Measurements from ENCODE around the gene JAKMIP1. TPM values are rescaled to one million over a fixed set of nuclear protein-coding genes. Genes with fewer than 3 reads are reported as not detected.
"Not testable (repeated sequence)": the region's sequence is repeated elsewhere in the genome, so short reads cannot be mapped to it uniquely, and the experiment has no call there.

JAKMIP1 gene
- total RNA-seq, 1 donor from 2014 or later: 0.10 TPM

- no peak for DNase-seq (ENCODE audit: low spot score)
Observed at GRCh38 chr4:6229671-6230501, 29.5 kb upstream of the JAKMIP1 start.

- DNase-seq (ENCODE audit: low spot score): no peak
Observed at GRCh38 chr4:6229095-6229494, 28.7 kb upstream of the JAKMIP1 start.

DNA sequence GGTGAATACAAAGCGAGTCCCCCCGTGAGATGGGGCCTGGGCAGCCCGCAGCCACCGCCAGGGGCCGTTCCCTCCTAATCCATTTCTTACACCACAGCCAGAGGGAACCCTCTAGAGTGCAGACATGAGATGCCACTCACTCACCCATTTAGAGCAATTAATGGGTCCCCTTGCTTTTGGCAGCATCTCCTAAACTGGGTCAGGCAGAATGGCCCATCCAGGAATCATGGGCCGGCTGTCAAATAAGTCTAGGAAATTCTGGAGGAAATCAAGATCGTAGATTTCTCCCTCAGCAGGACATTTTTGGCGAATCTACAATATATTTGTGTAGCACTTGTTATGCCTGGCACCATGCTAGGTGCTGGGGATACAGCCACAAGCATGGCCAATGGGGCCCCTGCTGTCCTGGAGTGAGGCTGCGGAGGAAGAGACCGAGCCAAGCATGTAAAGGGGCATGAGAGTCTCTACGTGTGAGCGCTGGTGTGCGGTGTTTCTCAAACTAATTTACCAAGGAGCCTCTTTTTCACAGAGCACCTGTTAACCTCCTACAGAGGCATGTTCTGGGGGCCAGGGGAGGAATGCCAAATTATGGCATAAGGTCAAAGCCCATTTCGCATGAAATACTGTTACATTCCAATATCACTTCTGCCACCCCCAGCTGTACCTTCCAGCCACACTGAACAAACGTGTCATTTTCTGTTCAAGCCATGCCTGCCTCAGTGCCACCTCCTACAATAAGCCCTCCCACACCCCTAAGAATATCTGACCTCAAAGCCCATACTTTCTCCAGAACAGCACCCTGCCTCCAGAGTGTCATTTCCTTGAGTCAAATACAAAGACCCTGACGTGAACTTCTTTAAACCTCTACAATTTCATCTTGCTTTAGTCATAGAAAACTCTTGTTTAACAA lies 28.1 kb upstream of the JAKMIP1 start:
- DNase-seq (ENCODE audit: low spot score): no peak

DNA sequence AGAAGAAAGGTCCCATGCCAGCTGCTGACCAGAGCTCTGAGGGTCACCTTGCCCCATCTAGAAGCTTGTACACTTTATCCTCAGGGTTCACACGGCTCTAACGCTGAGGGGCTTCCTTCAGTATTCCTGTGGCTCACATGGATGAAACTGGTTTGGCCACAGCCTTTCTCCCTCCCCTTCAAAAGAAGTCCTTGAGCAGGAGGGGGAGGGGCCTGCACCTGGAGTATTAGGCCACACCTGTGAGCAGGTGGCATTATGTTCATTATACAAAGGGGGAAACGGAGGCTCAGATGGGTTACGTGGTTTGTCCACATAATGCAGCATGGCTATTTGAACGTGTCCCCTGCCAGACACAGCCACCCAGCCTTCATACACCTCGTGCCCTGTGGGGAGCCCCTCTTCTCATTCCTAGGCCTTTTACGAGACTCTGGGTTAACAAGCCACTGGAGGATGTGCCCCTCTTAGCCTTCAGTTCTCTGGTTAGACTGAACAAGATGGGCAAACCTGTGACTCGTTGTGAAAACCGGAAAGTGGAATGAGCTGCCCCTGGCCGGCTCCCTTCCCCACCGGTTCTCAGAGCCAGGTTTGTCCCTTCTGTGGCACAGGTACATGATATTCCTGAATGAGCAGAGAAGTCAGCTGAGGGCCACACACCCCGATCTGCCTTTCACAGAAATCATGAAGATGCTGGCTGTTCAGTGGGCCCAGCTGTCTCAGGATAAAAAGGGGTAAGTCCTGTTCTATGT lies 27.2 kb upstream of the JAKMIP1 start:
- DNase-seq (ENCODE audit: low spot score): no peak

- DNase-seq (ENCODE audit: low spot score): no peak
Observed at GRCh38 chr4:6226506-6226905, 26.2 kb upstream of the JAKMIP1 start.

- no peak for DNase-seq (ENCODE audit: low spot score)
Observed at GRCh38 chr4:6225469-6225868, 25.1 kb upstream of the JAKMIP1 start.

GRCh38 chr4:6224735-6225134 lies 24.4 kb upstream of the JAKMIP1 start:
- no peak for DNase-seq (ENCODE audit: low spot score)

DNA sequence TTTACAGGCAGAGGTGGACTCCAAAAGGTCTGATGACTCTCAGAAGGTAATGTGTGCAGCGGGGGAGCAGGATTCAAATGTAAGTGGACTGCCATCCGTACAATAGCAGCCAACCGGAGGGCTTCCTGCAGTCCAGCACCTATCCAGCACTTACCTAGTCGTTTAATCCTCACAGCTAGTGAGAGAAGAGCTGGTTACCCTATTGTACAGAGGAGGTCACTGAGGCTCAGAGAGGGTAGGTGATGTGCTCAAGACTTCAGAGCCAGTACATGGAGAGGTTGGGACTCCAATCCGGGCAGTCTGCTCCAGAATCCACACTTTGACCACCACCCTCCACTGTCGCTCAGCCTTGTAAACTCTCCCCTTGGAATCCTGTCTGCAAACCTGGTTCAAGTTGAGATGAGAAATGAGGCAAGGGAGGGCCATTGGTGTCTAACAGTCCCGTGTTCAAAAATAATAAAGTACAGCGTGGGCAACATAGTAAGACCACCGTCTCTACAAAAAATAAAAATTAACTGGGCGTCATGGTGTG lies 22.5 kb upstream of the JAKMIP1 start:
- DNase-seq (ENCODE audit: low spot score): no peak

DNA sequence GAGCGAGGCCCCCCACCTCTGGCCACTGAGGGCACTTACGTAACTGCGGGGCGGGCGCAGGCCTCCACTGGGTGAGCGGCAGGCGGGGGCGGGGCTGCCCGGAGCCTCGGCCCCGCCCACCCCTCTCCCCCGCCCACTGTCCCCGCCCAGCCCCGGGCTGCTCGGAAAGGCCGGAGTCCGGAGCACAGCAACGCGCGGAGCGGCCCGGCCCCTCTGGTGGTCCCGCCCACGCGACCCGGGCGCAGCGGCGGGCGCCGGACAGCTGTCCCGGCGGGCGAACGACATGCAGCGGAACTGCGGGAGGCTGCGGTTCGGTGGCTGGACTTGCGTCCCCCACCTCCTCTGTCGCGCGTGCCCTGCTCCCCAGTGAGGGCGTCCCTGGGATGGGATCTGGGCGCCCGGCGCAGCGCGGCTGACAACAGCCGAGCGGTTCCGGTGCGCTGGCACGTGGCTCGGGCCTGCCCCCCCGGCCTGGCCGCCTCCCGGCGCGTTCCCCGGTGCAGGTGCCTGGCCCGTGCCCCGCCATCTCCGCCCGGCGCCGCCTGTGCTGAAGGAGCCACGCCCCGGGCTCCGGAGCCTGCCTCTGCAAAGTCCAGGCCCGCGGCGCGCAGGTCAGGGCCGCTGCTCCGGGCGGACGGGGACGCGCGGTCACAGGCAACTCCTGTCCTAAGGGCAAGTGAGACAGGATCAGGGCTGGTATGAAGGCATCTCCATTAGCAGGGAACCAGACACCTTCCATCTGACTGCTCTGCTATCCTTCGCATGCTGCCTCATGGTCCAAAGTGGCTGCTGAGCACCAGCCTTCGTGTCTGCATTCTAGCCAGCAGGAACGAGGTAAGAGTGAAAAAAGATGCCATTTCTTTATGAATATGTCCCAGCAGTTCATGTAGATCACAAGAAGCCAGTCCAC lies 21.8 kb upstream of the JAKMIP1 start:
- no peak for DNase-seq (ENCODE audit: low spot score)

- no peak for DNase-seq (ENCODE audit: low spot score)
Observed at GRCh38 chr4:6221301-6221850, 21.0 kb upstream of the JAKMIP1 start.

GRCh38 chr4:6217716-6218381 lies 17.5 kb upstream of the JAKMIP1 start:
- DNase-seq (ENCODE audit: low spot score): no peak

DNA sequence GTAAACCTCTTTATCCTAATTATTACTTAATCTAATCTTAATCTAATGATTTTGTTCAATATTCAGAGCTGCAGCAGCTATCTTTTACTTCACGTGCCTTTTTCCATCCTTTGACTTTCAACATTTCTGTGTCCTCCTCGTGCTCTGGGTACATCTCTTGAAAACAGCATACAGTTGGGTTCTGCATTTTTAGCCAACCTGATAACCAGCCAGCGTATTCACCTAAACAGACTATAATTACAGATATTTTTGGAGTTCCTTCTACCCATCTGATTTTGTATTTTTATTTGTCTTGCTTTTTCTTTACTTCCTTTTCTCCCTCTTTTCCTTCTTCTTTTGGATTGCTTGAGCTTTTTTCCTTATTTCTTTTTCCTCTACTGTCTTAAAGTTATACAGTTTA lies 16.2 kb upstream of the JAKMIP1 start:
- DNase-seq (ENCODE audit: low spot score): no peak

DNA sequence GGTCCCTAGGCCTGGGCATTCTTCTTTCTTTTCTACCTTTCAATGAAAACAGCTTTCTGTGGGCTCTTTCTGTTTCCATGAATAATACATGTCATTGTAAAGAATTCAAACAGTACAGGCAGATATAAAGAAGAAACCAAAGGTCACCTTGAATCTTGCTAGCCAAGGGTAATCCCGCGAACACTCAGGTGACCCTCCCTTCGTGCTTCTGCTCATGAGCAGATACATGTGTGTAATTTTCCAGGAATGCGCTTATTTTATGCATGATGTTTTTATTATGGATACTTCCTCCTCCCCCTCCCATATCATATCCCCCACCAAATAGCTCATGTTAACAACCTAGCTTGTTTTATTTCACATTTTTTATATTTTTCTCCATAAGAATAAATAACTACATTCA lies 9.6 kb upstream of the JAKMIP1 start:
- DNase-seq (ENCODE audit: low spot score): no peak

GRCh38 chr4:6209291-6209690 lies 8.9 kb upstream of the JAKMIP1 start:
- not testable (repeated sequence) for DNase-seq (ENCODE audit: low spot score)

DNA sequence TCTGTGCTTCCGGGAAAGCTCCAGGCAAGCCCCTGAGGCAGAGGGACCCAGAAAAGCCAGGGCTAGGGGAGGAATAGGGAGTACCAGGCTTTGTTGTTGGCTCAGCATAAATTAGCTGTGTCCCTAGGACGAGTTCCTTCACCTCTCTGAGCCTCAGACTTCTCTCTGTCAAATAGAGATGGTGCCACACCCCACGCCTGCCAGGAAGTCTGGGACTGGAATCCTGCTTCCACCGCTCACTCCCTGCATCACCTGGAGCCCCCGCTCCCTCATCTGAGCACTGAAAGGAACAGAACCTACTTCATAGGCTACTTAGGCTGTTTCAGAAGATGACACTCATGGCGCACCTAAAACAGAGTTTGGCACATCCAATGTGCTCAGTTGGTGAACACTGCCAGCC lies 8.1 kb upstream of the JAKMIP1 start:
- no peak for DNase-seq (ENCODE audit: low spot score)

DNA sequence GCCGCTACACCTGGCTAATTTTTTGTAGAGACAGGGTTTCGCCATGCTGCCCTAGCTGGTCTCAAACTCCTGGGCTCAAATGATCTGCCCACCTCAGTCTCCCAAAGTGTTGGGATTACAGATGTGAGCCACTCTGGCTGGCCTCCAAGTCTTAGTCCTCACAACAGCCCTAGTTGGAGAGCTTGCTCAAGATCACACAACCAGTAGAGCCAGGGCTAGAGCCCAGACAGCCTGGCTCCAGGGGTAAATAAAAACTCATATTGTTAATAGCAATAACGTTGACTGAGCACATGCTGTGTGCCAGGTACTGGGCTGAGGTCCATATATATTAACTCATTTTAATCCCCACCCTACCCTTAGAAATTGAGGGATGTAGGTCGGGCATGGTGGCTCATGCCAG lies 7.3 kb upstream of the JAKMIP1 start:
- no peak for DNase-seq (ENCODE audit: low spot score)

DNA sequence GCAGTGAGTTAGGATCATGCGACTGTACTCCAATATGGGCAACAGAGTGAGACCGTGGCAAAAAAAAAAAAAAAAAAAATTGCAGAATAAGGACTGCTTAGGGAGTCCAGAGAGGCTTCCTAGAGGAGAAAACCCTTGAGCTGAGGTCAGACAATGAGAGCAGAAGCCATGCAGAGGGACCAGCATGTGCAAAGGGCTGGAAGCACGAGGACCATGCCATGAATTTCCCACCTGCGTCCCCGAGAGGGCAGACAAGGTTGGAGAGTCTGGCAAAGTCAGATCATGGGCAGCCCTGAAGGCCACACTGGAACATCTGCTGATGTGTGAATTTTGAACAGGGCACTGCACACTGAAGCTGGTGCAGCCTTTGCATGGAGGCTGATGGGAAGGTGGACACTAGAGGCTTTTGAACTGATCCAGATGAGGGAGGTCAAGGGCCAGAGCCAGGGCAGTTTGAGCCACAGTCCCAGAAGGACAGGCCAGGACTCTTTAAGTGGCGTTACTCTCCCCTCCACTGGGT lies 6.5 kb upstream of the JAKMIP1 start:
- no peak for DNase-seq (ENCODE audit: low spot score)

- DNase-seq (ENCODE audit: low spot score): no peak
Observed at GRCh38 chr4:6205973-6206372, 5.6 kb upstream of the JAKMIP1 start.

GRCh38 chr4:6205567-6205931 lies 5.2 kb upstream of the JAKMIP1 start:
- DNase-seq (ENCODE audit: low spot score): no peak
